Large intestine (tissue), 3 donors: Measurements from ENCODE around the gene PAK5. TPM values are rescaled to one million over a fixed set of nuclear protein-coding genes. Genes with fewer than 3 reads are reported as not detected.

Source experiments
- DNase-seq, 2 donors: peaks; one replicate each; pipeline versions ENCODE4 v3.0.0 to v3.0.0-alpha.2; 2013
- H3K27ac ChIP-seq: one replicate; pipeline ENCODE4 v1.5.1; 2013; ENCODE audit warnings: low read length
- H3K27me3 ChIP-seq: 2 replicates; pipeline ENCODE4 v1.6.1; 2013; ENCODE audit warnings: low read length; ENCODE audit not compliant: control insufficient read depth, insufficient read depth
- H3K36me3 ChIP-seq: 2 replicates; pipeline ENCODE4 v1.6.1; 2013; ENCODE audit warnings: low read length; ENCODE audit not compliant: control insufficient read depth, insufficient read depth
- H3K4me1 ChIP-seq: one replicate; pipeline ENCODE4 v1.6.1; 2013; ENCODE audit warnings: low read length; ENCODE audit not compliant: control insufficient read depth, insufficient read depth
- H3K4me3 ChIP-seq: one replicate; pipeline ENCODE4 v1.5.1; 2013; ENCODE audit warnings: low read length
- H3K9me3 ChIP-seq: one replicate; pipeline ENCODE4 v1.6.1; 2013; ENCODE audit warnings: mild to moderate bottlenecking, low read depth, low read length, moderate library complexity; ENCODE audit not compliant: control insufficient read depth
- WGBS: methylation state at CpG from one replicate; pipeline ENCODE4 v1.1.5; 2013; ENCODE audit warnings: low lambda C conversion rate; ENCODE audit not compliant: insufficient coverage; 5-methylcytosine and 5-hydroxymethylcytosine counted together
- polyA plus RNA-seq: library from polyadenylated mRNA; unstranded; fragments of 120-200 nt; gene quantifications from one replicate; pipeline ENCODE4 v1.2.1, GENCODE V29; 2013

The PAK5 gene
- polyA plus RNA-seq, 1 donor, result 1.6 TPM

GRCh38 chr20:9794831-9795230 lies 44.0 kb downstream of the PAK5 start:
- Histone ChIP-seq H3K27me3 (no peaks in the 10 kb centered on the region), H3K9me3 (no peaks in the 10 kb centered on the region), H3K27ac (no peak overlapping the region), H3K4me1 (no peaks in the 10 kb centered on the region), H3K36me3 (no peaks in the 10 kb centered on the region), H3K4me3 (no peak overlapping the region)
- WGBS, result 87% methylated on average over 3 of the region's 3 CpGs
- DNase-seq, result no peak

DNA sequence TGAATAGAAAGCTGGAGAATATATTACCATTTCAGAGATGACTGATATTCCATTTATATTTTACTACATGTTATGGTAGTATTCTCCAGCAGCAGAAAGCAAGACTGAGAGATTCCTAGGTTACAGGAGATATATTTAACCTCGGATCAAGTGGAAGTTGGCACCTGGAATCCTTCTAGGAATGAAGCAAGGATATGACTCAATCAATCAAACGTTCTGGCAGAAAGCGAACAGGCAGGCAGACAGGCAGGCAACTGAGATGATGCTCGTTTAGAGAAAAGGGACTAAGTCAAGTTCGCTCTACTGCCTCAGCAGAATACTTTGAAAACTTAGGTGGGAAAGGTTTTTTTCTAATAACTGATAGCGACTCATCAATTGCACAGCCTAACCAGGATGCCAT lies 46.2 kb downstream of the PAK5 start:
- no peaks in the 10 kb centered on the region for H3K27me3 ChIP-seq
- no peaks in the 10 kb centered on the region for H3K36me3 ChIP-seq
- no peak for DNase-seq
- no peak overlapping the region for H3K4me3 ChIP-seq
- H3K4me1 ChIP-seq, result no peaks in the 10 kb centered on the region
- no peaks in the 10 kb centered on the region for H3K9me3 ChIP-seq
- H3K27ac ChIP-seq, result no peak overlapping the region
- WGBS, result 79% methylated on average over 2 of the region's 6 CpGs

DNA sequence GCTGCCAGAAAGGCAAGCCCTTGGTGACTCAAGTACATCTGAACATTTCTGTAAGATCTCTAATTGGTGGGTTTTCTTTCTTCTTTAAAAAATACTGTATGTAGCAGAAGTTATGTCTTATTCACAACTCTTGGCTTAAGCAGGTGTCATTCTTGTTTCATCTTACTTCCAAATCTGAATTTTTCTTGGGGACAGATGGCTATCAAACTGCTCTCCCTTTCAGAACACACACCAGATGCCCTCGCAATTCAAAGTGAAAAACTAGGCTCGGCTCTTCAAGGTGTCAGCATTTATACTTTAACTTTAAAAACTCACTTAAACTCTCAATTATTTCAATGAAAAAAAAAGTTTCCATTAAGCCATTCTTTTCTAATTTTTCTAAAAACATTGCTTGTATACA lies 49.7 kb downstream of the PAK5 start:
- Histone ChIP-seq H3K4me1 (no peaks in the 10 kb centered on the region), H3K27me3 (no peaks in the 10 kb centered on the region), H3K4me3 (no peak overlapping the region), H3K9me3 (no peaks in the 10 kb centered on the region), H3K36me3 (no peaks in the 10 kb centered on the region), H3K27ac (no peak overlapping the region)
- no peak for DNase-seq
- 93% methylated on average over 2 of the region's 2 CpGs for WGBS

- no peak for DNase-seq
- Histone ChIP-seq H3K9me3 (no peaks in the 10 kb centered on the region), H3K4me1 (no peaks in the 10 kb centered on the region), H3K4me3 (no peak overlapping the region), H3K27ac (no peak overlapping the region), H3K36me3 (no peaks in the 10 kb centered on the region), H3K27me3 (no peaks in the 10 kb centered on the region)
- no CpG with 5 or more reads among the region's 3 CpGs for WGBS
Measured at GRCh38 chr20:9775176-9775575, 63.7 kb downstream of the PAK5 start.

DNA sequence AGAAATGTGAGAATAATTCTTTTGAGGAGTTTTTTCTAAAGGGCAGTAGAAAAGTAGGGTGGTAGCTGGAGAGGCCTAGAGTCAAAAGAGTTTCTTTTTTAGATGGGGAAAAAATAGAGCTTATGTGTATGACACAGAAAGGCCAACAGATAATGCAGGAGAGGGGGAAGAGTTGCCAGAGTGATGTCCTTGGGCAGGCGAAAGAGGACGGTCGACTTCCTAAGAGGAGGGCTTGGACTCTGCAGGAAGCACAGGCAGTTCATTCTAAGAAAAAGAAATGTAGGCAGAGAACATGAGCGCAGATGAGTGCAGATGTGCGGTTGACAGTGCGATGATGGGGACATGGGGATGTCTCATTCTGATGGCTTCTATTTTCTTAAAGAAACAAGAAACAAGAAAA lies 68.9 kb downstream of the PAK5 start:
- H3K4me1 ChIP-seq, result no peaks in the 10 kb centered on the region
- H3K27ac ChIP-seq, result no peak overlapping the region
- H3K4me3 ChIP-seq, result no peak overlapping the region
- no CpG with 5 or more reads among the region's 6 CpGs for WGBS
- no peaks in the 10 kb centered on the region for H3K36me3 ChIP-seq
- H3K27me3 ChIP-seq, result no peaks in the 10 kb centered on the region
- no peak for DNase-seq
- H3K9me3 ChIP-seq, result no peaks in the 10 kb centered on the region

DNA sequence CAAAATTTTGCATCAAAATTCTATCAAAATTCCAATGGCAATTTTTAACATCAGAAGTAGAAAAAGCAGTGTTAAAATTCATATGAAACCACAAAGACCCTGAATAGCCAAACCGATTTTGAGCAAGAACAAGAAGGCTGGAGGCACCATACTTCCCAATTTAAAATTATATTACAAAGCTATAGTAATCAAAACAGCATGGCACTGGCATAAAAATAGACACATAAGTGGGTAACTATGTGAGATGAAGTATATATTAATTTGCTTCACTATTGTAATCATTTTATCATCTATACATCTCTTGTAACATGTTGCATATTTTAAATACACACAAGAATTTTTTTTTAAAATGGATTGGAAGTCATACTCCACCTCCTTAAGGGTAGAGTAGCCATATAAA lies 77.4 kb downstream of the PAK5 start:
- H3K36me3 ChIP-seq, result no peaks in the 10 kb centered on the region

DNA sequence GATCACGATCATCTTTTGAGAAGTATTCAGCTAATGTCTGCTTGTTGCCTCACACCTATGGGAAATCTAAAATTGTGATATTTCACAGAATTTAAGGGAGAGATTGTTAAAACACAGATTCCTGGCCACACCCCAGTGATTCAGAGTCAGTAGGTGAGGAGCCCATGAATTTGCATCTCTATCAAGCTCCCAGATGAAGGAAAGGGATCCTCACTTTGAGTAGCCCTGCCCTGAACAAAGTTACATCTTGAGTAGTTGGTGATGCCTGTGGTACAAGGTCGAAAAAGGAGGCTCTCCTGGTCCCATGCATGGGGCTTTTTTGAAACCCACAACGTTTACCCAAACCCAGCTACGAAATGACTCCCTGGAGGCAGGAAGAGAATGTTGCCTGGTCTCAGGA lies 79.5 kb downstream of the PAK5 start:
- no peaks in the 10 kb centered on the region for H3K4me1 ChIP-seq
- WGBS, result no CpG with 5 or more reads among the region's 4 CpGs
- H3K36me3 ChIP-seq, result no peaks in the 10 kb centered on the region
- no peaks in the 10 kb centered on the region for H3K9me3 ChIP-seq
- no peak overlapping the region for H3K4me3 ChIP-seq
- peaks cover 2% of the 10 kb centered on the region for H3K27me3 ChIP-seq
- no peak for DNase-seq
- H3K27ac ChIP-seq, result no peak overlapping the region

More for the DNA sequence above, 77.4 kb downstream of the PAK5 start:
- H3K9me3 ChIP-seq, result no peaks in the 10 kb centered on the region
- H3K27me3 ChIP-seq, result peaks cover 2% of the 10 kb centered on the region
- WGBS, result 100% methylated on average over 1 of the region's 1 CpG
- no peak for DNase-seq
- H3K4me1 ChIP-seq, result no peaks in the 10 kb centered on the region
- no peak overlapping the region for H3K27ac ChIP-seq
- H3K4me3 ChIP-seq, result no peak overlapping the region

DNA sequence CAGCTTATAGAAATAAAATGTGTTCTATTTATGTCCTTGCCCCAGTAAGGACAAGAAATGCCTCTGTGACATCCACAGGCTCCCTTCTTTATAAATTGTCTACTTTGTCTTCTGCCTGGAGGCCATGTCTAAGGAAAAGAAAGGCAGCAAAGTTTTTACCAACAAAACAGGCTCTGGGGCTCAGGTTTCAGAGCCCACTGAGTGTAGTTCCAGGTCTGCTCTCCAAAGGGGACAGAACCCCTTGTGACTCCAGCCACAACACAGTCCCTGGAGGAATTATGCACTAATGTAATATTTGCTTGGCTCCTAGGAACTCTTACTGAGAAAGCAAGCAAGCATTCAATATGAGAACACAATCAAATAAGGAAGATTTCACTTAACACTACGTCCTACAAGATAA lies 80.1 kb downstream of the PAK5 start:
- peaks cover 2% of the 10 kb centered on the region for H3K27me3 ChIP-seq
- no CpG with 5 or more reads among the region's 1 CpG for WGBS
- H3K4me1 ChIP-seq, result no peaks in the 10 kb centered on the region
- H3K27ac ChIP-seq, result no peak overlapping the region
- no peak for DNase-seq
- no peaks in the 10 kb centered on the region for H3K36me3 ChIP-seq
- H3K4me3 ChIP-seq, result no peak overlapping the region
- no peaks in the 10 kb centered on the region for H3K9me3 ChIP-seq

GRCh38 chr20:9756660-9757059 lies 82.2 kb downstream of the PAK5 start:
- Histone ChIP-seq H3K36me3 (no peaks in the 10 kb centered on the region), H3K4me3 (no peak overlapping the region), H3K9me3 (no peaks in the 10 kb centered on the region), H3K4me1 (no peaks in the 10 kb centered on the region), H3K27me3 (peaks cover 2% of the 10 kb centered on the region), H3K27ac (no peak overlapping the region)
- peak; percentile 12 to 35 for DNase-seq
- 100% methylated on average over 1 of the region's 3 CpGs for WGBS

DNA sequence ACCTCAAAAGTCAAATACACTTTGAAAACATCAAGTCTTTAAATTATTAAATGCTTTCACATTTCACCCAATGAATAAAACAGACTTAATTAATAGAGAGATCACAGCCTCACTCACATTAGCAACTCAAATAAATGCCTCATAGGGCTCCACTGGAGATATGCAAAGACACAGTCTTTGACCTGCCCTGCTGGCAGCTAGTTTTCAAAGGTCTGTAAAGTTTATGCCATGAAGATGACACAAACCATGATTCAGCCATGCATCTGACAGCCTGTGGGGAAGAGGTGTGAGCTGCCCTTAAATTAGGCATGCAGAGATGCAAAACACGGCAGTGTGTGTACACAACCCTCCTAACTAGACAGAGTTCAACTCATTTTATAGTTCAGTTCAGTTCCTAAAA lies 83.6 kb downstream of the PAK5 start:
- WGBS, result no CpG with 5 or more reads among the region's 1 CpG
- Histone ChIP-seq H3K27ac (no peak overlapping the region), H3K4me3 (no peak overlapping the region), H3K9me3 (no peaks in the 10 kb centered on the region), H3K27me3 (peaks cover 2% of the 10 kb centered on the region), H3K36me3 (no peaks in the 10 kb centered on the region), H3K4me1 (no peaks in the 10 kb centered on the region)
- DNase-seq, result peak in 1 of 2 donors; percentile 20

DNA sequence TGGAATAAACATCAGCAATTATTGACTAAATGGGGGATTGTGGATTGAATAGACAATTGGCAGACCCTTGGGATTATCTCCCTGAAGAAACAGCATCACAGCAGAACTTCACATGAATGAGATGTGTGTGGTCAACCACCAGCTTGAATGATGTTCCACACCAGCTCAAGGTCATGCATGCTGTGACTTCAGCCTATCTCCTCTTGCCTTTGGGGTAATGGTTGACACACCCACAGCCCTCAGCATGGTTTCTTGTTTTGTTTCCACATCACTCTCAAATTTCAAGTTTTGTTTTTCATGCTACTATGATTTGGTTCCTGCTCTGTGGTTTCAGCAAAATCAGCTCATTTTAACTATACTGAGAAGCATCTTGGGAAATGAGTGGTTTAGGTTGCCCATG lies 94.3 kb downstream of the PAK5 start:
- peaks cover 15% of the 10 kb centered on the region for H3K4me1 ChIP-seq
- H3K4me3 ChIP-seq, result no peak overlapping the region
- DNase-seq, result no peak
- no peaks in the 10 kb centered on the region for H3K36me3 ChIP-seq
- H3K27me3 ChIP-seq, result no peaks in the 10 kb centered on the region
- H3K9me3 ChIP-seq, result no peaks in the 10 kb centered on the region
- no peak overlapping the region for H3K27ac ChIP-seq
